Esophagus muscularis mucosa (tissue), 4 donors: ENCODE measurements around the gene KRT12.

Experiments used
- EP300 ChIP-seq: sonication (generic); formaldehyde crosslinking; IDR thresholded peaks from one replicate; pipeline ENCODE4 v1.6.1; 2017; ENCODE audit warnings: antibody characterized with exemption
- POLR2AphosphoS5 ChIP-seq, 2 donors: sonication (generic); formaldehyde crosslinking; IDR thresholded peaks; one replicate each; pipeline ENCODE4 v1.6.1; 2017; ENCODE audit warnings: antibody characterized with exemption in 2 of 2
- TF ChIP-seq, protein P1 (sequence below), 3 experiments: fragments of 200-600 bp in 2 of 3; fragments of 450-650 bp in 1 of 3; sonication (generic) in 2 of 3; IDR thresholded peaks; one replicate each; pipeline ENCODE4 v1.5.1; 2017 to 2019; ENCODE audit warnings: antibody characterized with exemption in 3 of 3, mild to moderate bottlenecking in 2 of 3, moderate library complexity in 1 of 3

DNA sequence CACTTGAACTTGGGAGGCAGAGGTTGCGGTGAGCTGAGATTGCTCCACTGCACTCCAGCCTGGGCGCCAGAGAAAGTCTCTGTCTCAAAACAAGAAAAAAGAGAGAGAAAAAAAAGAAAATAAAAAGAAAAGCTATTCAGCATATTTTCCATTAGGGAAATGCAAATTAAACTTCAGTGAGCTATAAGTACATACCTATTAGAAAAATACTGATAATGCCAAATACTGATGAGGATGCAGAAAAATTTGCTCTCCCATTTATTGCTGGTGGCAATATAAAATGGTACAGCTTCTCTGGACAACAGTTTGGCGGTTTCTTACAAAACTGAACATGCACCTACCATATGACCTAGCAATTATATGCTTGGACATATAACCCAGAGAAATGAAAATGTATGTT lies 54.4 kb downstream of the KRT12 start:
- TF ChIP-seq, protein P1, sequence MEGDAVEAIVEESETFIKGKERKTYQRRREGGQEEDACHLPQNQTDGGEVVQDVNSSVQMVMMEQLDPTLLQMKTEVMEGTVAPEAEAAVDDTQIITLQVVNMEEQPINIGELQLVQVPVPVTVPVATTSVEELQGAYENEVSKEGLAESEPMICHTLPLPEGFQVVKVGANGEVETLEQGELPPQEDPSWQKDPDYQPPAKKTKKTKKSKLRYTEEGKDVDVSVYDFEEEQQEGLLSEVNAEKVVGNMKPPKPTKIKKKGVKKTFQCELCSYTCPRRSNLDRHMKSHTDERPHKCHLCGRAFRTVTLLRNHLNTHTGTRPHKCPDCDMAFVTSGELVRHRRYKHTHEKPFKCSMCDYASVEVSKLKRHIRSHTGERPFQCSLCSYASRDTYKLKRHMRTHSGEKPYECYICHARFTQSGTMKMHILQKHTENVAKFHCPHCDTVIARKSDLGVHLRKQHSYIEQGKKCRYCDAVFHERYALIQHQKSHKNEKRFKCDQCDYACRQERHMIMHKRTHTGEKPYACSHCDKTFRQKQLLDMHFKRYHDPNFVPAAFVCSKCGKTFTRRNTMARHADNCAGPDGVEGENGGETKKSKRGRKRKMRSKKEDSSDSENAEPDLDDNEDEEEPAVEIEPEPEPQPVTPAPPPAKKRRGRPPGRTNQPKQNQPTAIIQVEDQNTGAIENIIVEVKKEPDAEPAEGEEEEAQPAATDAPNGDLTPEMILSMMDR (IDR thresholded peaks at IDR 0.05), result no peak
- TF ChIP-seq POLR2AphosphoS5 (IDR thresholded peaks at IDR 0.05) (no peak), EP300 (no peak)
